Measurements from ENCODE around the gene PPP6R2. TPM values are rescaled to one million over a fixed set of nuclear protein-coding genes. Genes with fewer than 3 reads are reported as not detected.

Gene PPP6R2
- total and polyA plus RNA-seq, 2 of the 8 experiments (the other 6 are each of a cell fraction or from before 2014, with no cell fraction given) = 25.0 to 32.2 TPM

DNA sequence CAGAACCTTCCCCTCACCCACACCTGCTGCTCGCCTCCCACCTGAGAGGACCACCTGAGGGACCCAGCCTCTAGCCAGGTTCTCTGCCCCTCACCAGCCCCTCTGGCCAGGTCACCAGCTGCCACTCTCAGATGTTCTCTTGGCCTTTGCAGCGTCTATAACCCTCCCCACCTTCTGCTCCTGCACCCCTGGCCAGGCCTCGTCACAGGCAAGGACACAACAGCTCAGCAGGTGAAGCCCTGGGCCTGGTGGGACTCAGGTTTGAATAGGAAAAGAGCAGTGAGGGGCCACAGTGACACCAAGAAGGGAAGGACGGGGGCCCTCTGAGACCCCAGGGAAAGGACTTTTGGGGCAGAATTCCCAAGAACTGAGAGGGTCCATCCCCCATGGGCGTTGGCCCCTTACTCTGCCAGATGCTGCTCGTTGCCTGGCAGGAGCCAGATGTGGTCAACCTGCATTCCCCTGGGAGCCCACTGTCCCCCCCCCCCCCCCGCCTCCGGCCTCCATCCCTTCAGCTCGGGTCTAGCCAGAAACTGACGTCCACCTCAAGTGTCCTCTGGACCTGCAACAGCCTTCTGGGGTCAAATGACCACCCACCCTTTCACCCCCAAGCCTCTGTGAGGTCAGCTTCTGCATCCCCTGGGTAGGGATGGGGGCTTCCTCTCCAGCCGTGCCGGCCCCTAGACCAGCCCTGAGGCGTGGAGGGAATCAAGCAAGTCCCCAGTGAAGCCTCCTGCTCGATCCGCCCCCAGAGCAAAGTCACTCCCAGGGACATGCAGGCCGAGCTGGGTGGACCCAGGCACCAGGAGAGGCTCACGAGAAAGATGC, 103.0 kb downstream of the PPP6R2 start:
- Histone ChIP-seq H3K27me3 (replicated peaks in 1 of 4; ENCODE audit: control insufficient read depth in 3 of 4, extremely low read depth in 1 of 4, insufficient read depth in 3 of 4, low read length in 3 of 4) (no peaks in the 10 kb centered on the region), H3K56ac (replicated peaks; ENCODE audit: insufficient read length, low read depth, low read length) (no peak overlapping the region), H4K91ac (replicated peaks; ENCODE audit: insufficient read length, low read length) (no peak overlapping the region), H3K4me1 (replicated peaks in 1 of 4; ENCODE audit: control insufficient read depth in 3 of 4, insufficient read depth in 4 of 4, low read length in 3 of 4) (peaks cover 0 to 9% (median 4%) of the 10 kb centered on the region in 4 experiments; a peak in 5 of 7 replicates), H3K14ac (ENCODE audit: insufficient read length) (no peak overlapping the region), H4K8ac (ENCODE audit: extremely low read depth, insufficient read depth, low read length) (peak overlapping the region; percentile 25; the same call in 1 of the 2 replicates), H3K23me2 (ENCODE audit: low read depth, low read length) (no peaks in the 10 kb centered on the region), H3K18ac (ENCODE audit: extremely low read depth, low read length) (no peak overlapping the region), H4K5ac (ENCODE audit: insufficient read length, low read depth, low read length) (no peak overlapping the region), H3K23ac (ENCODE audit: insufficient read length) (no peak overlapping the region), H3K36me3 (ENCODE audit: control insufficient read depth in 2 of 4, insufficient read depth in 4 of 4, low read length in 3 of 4) (peaks cover 4 to 16% (median 11%) of the 10 kb centered on the region in 4 experiments; a peak in 6 of 8 replicates), H2BK15ac (ENCODE audit: low read length) (no peak overlapping the region), H2BK12ac (ENCODE audit: low read depth, low read length) (no peak overlapping the region), H3K27ac (ENCODE audit: low read depth, low read length) (no peak overlapping the region), H3K4me3 (ENCODE audit: extremely low read depth in 1 of 4, insufficient read depth in 2 of 4, low read depth in 3 of 4, low read length in 4 of 4) (no peak overlapping the region), H3K4me2 (ENCODE audit: insufficient read depth in 1 of 2, low read depth in 2 of 2, low read length in 2 of 2) (no peak overlapping the region), H3K79me2 (ENCODE audit: control insufficient read depth in 1 of 2, insufficient read depth in 2 of 2, low read length in 2 of 2) (no peaks in the 10 kb centered on the region), H3K79me1 (ENCODE audit: low read depth, low read length) (no peaks in the 10 kb centered on the region), H2AK5ac (ENCODE audit: low read depth, low read length) (no peak overlapping the region), H2AFZ (ENCODE audit: low read length) (no peak overlapping the region), H3K4ac (replicated peaks; ENCODE audit: insufficient read length, low read depth, low read length) (no peak overlapping the region), H2BK5ac (ENCODE audit: low read depth, low read length) (no peak overlapping the region), H4K20me1 (replicated peaks in 1 of 2; ENCODE audit: control insufficient read depth in 1 of 2, insufficient read depth in 2 of 2, low read length in 2 of 2) (peaks cover 20 to 23% of the 10 kb centered on the region in 2 experiments), H2BK20ac (ENCODE audit: low read length) (no peak overlapping the region), H3K9ac (replicated peaks in 1 of 4; ENCODE audit: extremely low read depth in 1 of 4, low read depth in 3 of 4, low read length in 3 of 4) (no peak overlapping the region), H2BK120ac (replicated peaks; ENCODE audit: low read depth, low read length) (no peak overlapping the region), H3K9me3 (ENCODE audit: insufficient read depth in 2 of 2, low read depth in 1 of 2, low read length in 1 of 2) (no peaks in the 10 kb centered on the region)
- CTCF ChIA-PET (ENCODE audit: partially characterized antibody) = interaction anchor here (0.6 kb wide), 1 partner anchor 46 kb away, joined by 3 read pairs; no protein-coding TSS in a partner anchor
- DNase-seq (ENCODE audit: low read depth in 1 of 2, low spot score in 2 of 2) = no peak
- POLR2A ChIA-PET (ENCODE audit: partially characterized antibody) = interaction anchor here (0.9 to 1.7 kb wide), 3 partner anchors 21 to 254 kb away, joined by 3 to 4 read pairs (median 3); no protein-coding TSS in a partner anchor
- peak; percentile 31; the same call in 1 of the 2 replicates for TF ChIP-seq POLR2AphosphoS5 (IDR thresholded peaks at IDR 0.05; ENCODE audit: low read depth, low read length)
- no peak for TF ChIP-seq ASH2L (IDR thresholded peaks at IDR 0.05; ENCODE audit: low read length)
- WGBS, 2 experiments (ENCODE audit: extremely low coverage in 1 of 2, insufficient coverage in 1 of 2, insufficient read length in 1 of 2, insufficient replicate concordance in 2 of 2, low coverage in 1 of 2, low lambda C conversion rate in 2 of 2, missing lambda C conversion rate in 1 of 2) = 86% methylated on average over 15 of the region's 17 CpGs; no CpG with 5 or more reads in 1 of the 2 experiments
- FAIRE-seq = no peak
